Loucy (cell line): ENCODE results near the gene DSCAML1.

Experiments
- H2AFZ ChIP-seq: fragments of 200-600 bp; sonication (generic); 2 replicates; pipeline ENCODE4 v1.6.0; 2016; ENCODE audit warnings: antibody characterized with exemption, mild to moderate bottlenecking, low read length, moderate library complexity
- H3F3A ChIP-seq: fragments of 200-600 bp; 2 replicates; pipeline ENCODE4 v1.6.0; 2016; ENCODE audit warnings: antibody characterized with exemption, low read depth, mild to moderate bottlenecking
- H3K27me3 ChIP-seq: fragments of 200-600 bp; sonication (generic); 2 replicates; pipeline ENCODE4 v1.6.1; 2014; ENCODE audit warnings: low read length, mild to moderate bottlenecking; ENCODE audit not compliant: insufficient read depth, poor library complexity, severe bottlenecking
- H3K36me3 ChIP-seq: fragments of 200-600 bp; sonication (generic); 2 replicates; pipeline ENCODE4 v1.6.1; 2016; ENCODE audit warnings: low read length; ENCODE audit not compliant: insufficient read depth
- H3K4me1 ChIP-seq: fragments of 200-600 bp; sonication (generic); 2 replicates; pipeline ENCODE4 v1.5.1; 2014; ENCODE audit warnings: low read length, mild to moderate bottlenecking; ENCODE audit not compliant: insufficient read depth, poor library complexity, severe bottlenecking
- H3K4me2 ChIP-seq: fragments of 200-600 bp; sonication (generic); 2 replicates; pipeline ENCODE4 v1.6.0; 2014; ENCODE audit warnings: antibody characterized with exemption, low read length, low read depth, mild to moderate bottlenecking; ENCODE audit not compliant: poor library complexity, severe bottlenecking
- H3K4me3 ChIP-seq: fragments of 200-600 bp; sonication (generic); 2 replicates; pipeline ENCODE4 v1.5.1; 2014; ENCODE audit warnings: low read length, mild to moderate bottlenecking, mixed read lengths; ENCODE audit not compliant: poor library complexity, severe bottlenecking
- H3K79me2 ChIP-seq: fragments of 200-600 bp; sonication (generic); 2 replicates; pipeline ENCODE4 v1.6.1; 2014; ENCODE audit warnings: low read length; ENCODE audit not compliant: insufficient read depth
- H3K9ac ChIP-seq: fragments of 200-600 bp; sonication (generic); 2 replicates; pipeline ENCODE4 v1.6.0; 2014; ENCODE audit warnings: mild to moderate bottlenecking, low read depth, low read length, moderate library complexity; ENCODE audit not compliant: poor library complexity, severe bottlenecking
- H3K9me2 ChIP-seq: fragments of 200-600 bp; sonication (generic); replicated peaks from 2 replicates; pipeline ENCODE4 v1.6.1; 2016; ENCODE audit warnings: low read depth, low read length, mixed read lengths
- H3K9me3 ChIP-seq: fragments of 200-600 bp; sonication (generic); 2 replicates; pipeline ENCODE4 v1.6.1; 2014; ENCODE audit warnings: mild to moderate bottlenecking, antibody characterized with exemption, low read length, low read depth; ENCODE audit not compliant: insufficient read depth
- H4K20me1 ChIP-seq: fragments of 200-600 bp; sonication (generic); 2 replicates; pipeline ENCODE4 v1.6.0; 2014; ENCODE audit warnings: antibody characterized with exemption, low read length, mild to moderate bottlenecking; ENCODE audit not compliant: insufficient read depth, poor library complexity, severe bottlenecking
- CTCF ChIP-seq: fragments of 200-600 bp; sonication (generic); conservative IDR thresholded peaks from 2 replicates; pipeline ENCODE4 v1.5.1; 2014; ENCODE audit warnings: mild to moderate bottlenecking, antibody characterized with exemption, low read length
- EZH2phosphoT487 ChIP-seq: fragments of 200-600 bp; IDR thresholded peaks from 2 replicates; pipeline ENCODE4 v1.6.1; 2018; ENCODE audit warnings: antibody characterized with exemption, mild to moderate bottlenecking, moderate library complexity, borderline replicate concordance

Gene DSCAML1

GRCh38 chr11:117809236-117810055, 12.4 kb upstream of the DSCAML1 start:
- Histone ChIP-seq H3K9me3 (no peaks in the 10 kb centered on the region), H3K4me3 (no peak overlapping the region), H3K4me1 (peaks cover 4% of the 10 kb centered on the region), H3K9ac (no peak overlapping the region), H2AFZ (no peak overlapping the region), H3K9me2 (no peaks in the 10 kb centered on the region), H4K20me1 (no peaks in the 10 kb centered on the region), H3K36me3 (no peaks in the 10 kb centered on the region), H3K27me3 (no peaks in the 10 kb centered on the region), H3K4me2 (no peak overlapping the region), H3K79me2 (no peaks in the 10 kb centered on the region), H3F3A (no peaks in the 10 kb centered on the region)
- TF ChIP-seq CTCF (peak; percentile 48), EZH2phosphoT487 (no peak)

DNA sequence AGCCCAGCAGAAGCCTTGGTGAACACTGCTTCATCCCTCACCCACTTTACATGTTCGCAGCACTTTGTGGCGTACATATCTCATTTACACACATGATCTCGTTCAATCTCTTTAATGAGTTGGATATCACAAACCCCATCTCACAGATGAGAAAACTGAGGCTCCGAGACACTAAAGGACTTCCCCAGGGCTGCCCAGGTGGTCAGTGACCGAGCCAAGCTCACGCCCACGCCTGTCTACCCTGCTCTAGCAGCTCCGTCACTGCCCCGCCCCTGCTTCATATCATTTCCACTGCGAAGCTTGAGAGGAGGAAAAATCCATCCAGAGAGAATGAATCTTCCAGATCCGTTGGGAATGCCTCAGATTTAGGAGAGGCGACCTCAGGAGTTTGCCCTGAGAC, 11.8 kb upstream of the DSCAML1 start:
- Histone ChIP-seq H4K20me1 (no peaks in the 10 kb centered on the region), H3F3A (no peaks in the 10 kb centered on the region), H3K9me2 (no peaks in the 10 kb centered on the region), H3K9ac (no peak overlapping the region), H3K9me3 (no peaks in the 10 kb centered on the region), H3K4me1 (no peaks in the 10 kb centered on the region), H3K27me3 (no peaks in the 10 kb centered on the region), H3K36me3 (no peaks in the 10 kb centered on the region), H2AFZ (no peak overlapping the region), H3K4me3 (no peak overlapping the region), H3K79me2 (no peaks in the 10 kb centered on the region), H3K4me2 (no peak overlapping the region)
- TF ChIP-seq EZH2phosphoT487 (no peak), CTCF (no peak)

DNA sequence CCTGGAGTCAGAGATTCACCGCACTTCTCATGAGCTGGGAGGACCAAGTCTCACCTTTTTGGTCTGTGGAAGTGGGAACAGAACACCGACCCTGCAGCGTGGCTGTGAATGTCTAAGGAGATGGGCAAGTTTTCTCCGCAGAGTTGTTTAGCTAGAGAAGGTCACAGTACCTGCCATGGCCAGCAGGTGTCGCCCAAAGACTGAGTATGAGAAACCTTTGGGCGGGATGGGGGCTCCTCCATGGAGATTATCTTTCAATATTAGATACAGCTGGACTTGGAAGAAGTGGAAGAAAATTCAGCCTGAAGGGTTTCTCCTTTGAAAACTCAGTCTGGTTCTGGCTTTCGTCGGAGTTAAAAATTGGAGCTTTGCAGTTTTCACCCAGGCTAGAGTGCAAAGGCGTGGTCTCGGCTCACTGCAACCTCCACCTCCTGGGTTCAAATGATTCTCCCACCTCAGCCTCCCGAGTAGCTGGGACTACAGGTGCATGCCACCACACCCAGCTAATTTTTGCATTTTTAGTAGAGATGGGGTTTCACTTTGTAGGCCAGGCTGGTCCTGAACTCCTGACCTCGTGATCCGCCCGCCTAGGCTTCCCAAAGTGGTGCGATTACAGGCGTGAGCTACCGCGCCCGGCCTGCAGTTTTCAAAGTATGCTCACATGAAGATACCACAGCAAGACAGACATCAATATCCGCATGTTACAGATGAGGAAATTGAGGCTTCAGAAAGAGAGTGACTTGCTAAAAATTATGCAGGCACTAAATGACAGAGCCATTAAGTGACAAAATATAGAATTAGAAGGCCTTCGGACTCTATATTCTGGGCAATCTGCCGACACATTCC, 10.7 kb upstream of the DSCAML1 start:
- H3K36me3 ChIP-seq: no peaks in the 10 kb centered on the region
- no peaks in the 10 kb centered on the region for H3K79me2 ChIP-seq
- H3K9me2 ChIP-seq: no peaks in the 10 kb centered on the region
- no peaks in the 10 kb centered on the region for H3K4me1 ChIP-seq
- no peaks in the 10 kb centered on the region for H3K27me3 ChIP-seq
- no peaks in the 10 kb centered on the region for H3F3A ChIP-seq
- no peak overlapping the region for H3K4me3 ChIP-seq
- no peaks in the 10 kb centered on the region for H3K9me3 ChIP-seq
- H2AFZ ChIP-seq: no peak overlapping the region
- H3K4me2 ChIP-seq: no peak overlapping the region
- TF ChIP-seq EZH2phosphoT487: no peak
- TF ChIP-seq CTCF: peak; percentile 97
- no peak overlapping the region for H3K9ac ChIP-seq
- no peaks in the 10 kb centered on the region for H4K20me1 ChIP-seq
